HUDEP-2 (cell line): ENCODE results near the gene SUMF1.
A peak's percentile ranks its signal among the peaks of the same experiment; 100 is the strongest.

Experiments used
- DNase-seq, 76 experiments: peaks; one replicate each; lab custom pipeline; 2025; ENCODE audit not compliant: unreplicated experiment in 76 of 76; lab: John Stamatoyannopoulos, UW

SUMF1 gene

DNA sequence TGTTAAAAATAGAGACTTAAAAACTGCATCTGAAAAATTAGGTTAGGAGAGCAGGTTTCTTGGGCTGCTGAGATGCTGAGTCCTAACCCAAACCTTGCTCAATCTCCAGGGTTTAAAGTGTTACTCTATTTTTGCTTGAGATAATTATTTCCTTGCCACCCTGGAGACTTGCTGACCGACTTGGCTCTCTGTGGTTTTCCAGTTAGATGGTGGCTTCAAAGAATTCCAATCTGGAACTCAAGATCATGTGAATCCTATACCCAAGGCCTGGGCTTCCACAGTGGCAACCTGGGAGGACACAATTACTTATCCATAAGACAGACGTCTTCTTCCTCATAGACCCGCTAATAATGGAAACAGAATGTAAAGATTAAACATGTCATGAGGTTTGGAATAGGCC is 47.7 kb downstream of the SUMF1 start:
- DNase-seq: no peak

DNA sequence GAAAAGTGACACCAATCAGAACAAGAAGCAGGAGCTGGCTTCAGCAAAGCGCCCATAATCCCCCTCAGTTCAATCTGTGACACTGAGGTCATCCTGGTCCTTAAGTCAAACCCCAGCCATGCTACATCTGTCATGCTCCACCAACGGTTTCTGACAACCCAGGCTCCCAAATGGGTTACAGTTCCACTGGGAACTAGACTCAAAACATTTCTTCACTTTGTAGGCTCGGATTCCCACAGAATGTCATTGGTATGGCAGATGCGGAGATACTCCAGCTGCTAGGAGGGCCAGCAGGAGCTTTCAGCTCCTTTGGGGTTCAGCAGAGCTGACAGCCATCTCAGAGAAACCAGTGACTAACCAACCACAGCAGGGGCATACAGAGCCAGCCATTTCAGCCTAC is 48.9 kb downstream of the SUMF1 start:
- DNase-seq: no peak

DNA sequence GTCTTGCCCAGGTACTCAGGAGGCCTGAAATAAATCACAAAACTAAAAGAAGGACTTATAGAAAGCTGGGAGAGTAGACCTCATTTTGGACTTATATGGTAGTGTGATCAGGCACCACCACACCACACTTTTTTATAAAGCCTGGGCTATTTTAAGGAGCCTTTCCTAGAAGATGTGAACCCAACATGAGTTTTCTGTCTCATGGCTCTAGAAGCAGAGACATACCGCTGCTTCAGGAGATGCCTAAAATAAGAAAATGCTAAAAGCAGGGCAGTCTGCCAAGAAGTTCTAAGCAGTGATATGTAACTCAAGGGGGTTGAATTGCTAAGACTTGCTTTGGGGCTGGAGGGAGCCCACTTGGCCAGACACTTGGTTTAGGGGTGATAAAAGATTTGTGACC is 49.6 kb downstream of the SUMF1 start:
- DNase-seq: no peak

DNA sequence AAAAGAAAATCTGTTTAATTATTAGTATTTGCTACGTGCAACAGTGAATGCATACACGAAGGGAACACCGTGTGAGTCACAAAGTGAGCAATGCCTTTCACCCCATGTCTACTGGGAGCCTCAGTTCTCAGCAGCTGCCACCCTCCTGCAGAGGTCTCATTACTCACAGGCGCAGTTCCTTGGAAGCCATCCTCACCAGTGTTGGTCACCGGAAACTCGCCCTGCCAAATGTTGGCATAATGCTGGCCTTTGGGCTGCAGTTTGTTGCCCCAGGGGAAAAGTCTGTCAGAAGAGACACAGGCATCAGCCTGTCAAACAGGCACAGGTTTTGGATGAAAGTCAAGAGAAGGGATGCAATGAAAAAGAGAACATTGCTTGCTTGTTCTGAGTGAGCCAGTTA is 50.1 kb downstream of the SUMF1 start:
- no peak for DNase-seq

DNA sequence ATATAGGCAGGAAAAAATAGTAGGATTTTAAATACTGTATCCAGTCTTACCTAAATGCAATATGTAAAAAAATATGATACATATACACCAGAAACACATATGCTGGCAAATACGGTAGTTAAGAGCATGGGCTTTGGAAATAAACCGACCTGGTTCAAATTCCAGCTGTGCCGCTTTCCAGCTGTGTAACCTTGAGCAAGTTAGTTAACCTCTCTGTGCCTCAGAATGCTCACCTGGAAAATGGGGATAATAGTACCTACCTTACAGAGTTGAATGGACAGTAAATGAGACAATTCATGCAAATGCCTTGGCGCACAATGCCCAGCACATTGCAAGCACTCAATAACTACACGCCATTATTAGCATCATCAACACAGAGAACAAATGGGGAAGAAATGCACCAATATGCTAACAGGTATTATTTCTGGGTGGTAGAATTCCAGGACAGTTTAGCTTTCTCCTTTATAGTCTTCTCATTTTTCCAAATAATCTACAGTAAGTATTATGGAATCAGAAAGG is 50.6 kb downstream of the SUMF1 start:
- no peak for DNase-seq

DNA sequence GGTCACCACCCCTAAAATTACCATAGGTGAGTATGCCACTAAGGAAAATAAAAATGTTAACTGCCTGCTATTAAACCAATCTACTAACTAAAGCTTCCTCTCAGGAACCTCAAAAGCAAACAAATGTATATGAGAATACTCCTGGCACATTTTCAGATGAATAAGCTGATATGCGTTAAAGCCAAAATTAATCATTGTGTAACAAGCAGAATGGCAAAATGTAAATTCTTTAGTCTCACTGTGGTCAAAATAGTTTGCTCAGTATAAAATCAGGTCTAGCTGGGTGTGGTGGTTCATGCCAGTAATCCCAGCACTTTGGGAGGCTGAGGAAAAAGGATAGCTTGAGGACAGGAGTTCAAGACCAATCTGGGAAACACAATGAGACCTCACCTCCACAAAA is 53.6 kb downstream of the SUMF1 start:
- no peak for DNase-seq

DNA sequence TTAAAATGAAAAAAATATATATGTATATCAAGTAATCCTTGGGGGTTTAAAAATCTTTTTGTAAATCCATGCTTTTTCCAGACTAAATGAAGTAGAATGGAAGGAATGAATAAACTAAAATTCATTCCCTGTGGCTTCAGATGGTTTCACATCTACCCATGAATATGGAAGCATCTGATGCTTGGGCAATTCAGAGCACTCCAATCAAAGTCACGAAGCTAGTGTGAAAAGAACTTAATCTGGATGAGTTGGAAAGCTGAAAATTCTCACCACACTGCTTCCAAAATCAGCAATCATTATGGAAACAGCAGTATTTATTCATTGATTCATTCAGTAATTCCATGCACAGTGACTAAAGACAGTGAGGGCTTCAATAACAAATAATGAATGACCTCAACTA is 55.2 kb downstream of the SUMF1 start:
- no peak for DNase-seq

DNA sequence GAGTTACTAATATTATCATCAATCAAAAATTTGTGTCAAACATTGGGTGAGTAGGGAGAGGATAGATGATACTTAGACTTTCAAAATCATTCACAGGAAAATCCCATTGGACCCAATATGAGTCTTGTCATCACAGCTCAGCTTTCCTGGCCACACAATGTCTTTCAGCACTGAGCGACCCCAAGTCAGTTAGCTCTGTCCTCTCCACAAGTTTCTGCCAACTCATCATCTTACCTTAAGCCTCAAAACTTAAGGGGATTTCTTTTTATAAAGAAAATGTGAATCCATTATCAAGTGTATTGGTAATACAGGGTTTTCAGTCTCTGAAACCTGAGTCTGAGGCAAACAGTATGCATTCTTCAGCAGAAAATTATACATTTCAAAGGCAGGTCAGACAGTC is 55.8 kb downstream of the SUMF1 start:
- DNase-seq: no peak

DNA sequence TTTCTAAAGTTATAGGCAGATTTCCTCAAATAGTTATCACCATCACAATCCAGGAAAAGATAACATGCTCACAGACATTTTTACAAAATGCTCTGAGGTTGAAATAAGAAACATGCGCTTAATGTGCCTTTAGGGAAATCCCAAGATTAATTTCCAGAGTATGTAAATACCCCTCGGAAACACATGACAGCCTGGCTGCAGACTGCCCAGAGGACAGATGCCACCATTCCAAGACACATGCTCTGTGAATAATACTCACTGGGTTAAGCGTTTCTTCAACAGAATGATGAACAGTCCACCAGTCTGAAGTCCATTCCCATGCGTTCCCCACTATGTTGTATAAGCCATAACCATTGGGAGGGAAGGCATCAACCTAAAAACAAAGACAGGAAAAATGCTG is 56.5 kb downstream of the SUMF1 start:
- no peak for DNase-seq

DNA sequence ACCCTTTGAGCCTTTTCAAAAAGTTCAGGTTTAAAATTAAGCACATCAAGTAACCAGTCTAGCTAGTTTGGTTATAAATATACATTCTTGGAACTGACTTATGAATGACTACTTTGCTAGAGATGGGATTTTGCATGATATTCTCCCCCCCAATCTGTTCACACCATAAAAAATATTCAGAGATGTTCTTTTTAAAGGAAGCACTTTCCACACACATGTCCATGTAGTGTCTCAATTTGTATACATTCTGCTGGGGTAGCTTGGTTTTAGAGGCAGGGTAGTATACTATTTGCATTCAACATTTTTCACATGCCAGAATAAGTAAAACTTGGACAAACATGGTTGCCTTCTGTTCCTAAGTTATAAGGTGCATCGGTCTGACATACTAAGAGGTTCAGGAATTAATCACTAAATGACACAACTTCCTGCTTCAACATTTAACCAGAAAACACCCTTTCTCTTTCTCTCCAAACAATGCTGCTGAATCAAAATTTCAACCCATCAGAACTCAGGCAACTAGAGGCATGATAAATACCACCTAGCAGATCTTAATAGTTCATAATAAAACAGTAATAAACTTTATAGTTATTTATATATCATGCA is 57.0 kb downstream of the SUMF1 start:
- no peak for DNase-seq

DNA sequence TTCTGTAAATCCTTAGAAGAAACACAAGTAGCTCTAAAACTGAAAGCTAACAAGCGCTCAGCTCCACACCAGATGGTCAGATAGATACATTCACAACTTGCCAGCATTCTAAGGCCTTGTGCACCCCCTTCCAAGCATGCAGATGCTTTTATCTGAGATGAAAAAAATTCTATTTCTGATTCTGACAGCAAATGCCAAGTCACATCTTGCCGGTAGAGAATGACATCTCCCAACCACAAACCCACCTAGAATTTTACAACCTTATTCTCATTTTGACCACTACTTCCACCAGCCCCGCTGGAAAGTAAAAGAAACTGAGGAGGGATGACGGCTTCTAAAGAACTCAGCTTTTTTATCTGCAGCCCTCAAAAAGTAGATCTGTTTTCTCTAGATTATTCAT is 57.7 kb downstream of the SUMF1 start:
- peak in 28 of 76 experiments; percentile 2 to 54 (median 12) for DNase-seq

DNA sequence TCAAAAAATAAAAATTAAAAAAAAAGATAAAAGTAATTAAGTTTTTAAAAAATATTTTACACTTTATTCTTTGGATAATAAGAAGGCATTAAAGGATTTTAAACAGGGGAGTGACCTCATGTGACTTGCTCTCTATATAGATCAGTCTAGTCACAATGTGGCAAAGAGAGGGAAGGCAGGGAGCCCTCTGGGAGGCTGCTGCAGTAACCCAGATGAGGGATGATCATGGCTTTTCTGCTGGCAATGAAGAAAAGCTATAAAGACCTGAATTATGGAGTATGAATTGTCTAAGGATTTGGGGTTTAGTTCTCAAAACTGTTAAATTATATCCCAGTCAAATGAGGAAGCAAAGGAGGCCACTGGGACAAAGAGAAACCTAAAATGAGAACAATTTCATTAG is 58.1 kb downstream of the SUMF1 start:
- no peak for DNase-seq

DNA sequence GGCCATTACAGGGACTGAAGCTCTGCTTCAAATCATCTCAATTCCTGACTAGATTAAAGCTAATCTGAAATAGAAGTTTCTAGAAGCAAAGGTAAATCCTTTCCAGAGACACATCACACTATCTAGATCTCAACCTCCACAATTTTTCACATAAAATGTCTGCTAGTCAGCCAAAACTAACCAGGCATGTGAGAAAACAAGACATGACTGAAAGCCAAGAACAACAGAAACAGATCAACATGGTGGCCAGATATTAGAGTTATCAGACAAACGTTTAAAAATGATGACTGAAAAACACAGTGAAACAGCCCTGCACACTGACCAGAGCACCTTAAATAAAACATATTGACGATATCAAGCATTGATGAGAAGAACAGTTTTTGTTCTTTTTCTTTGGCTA is 59.1 kb downstream of the SUMF1 start:
- DNase-seq: no peak

DNA sequence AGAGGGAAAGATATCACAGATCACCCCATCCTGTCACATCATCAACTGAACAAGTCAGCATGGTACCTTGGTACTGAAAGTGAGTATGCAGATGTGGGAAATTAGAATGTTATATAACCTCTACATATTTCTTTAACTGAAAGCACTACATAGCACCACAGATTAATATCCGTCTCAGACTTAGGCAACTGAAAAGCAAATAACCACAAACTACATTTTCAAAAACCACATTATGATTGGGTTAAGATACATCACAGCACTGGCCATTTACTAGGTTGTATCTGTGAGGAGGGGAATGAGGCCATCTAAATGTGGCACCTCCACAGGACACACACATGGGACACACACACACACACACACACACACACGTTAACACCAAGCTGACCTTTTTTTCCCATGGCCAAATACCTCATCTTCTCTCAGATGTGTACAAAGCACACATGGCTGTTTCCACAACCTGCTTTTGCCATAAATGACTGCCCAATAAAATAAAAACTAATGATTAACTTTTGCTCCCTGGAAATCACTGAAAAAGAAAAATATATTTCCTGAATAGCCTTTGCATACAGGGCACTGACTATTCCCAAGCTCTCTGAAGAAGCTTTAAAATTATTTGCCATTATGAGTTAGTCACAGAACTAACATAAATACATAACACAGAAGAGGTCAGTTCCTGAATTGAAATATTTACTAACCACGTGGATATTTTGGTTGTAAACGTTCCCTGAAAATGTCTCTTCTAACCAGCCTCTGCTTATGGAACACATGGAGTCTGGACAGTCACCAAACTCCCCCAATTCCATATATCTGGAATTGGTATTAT is 60.1 kb downstream of the SUMF1 start:
- DNase-seq: no peak

DNA sequence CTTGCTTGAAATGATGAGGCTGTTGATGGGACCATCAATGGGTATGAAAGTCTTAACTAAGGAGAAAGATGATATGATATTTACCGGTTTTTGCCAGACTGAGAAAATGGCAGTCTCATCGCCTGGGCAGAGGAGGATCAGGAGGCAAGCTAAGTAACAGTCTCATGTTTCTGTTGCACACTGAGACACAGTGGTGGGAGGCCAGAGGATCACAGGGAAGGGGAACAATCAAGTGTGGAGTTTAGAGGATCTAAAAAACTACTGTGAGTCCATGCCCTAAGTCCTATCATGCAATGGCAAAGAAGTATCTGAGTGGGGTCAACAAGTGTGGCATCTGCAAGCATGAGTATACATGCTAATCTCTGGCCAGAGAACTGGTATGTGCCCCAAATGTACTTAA is 62.2 kb downstream of the SUMF1 start:
- no peak for DNase-seq

DNA sequence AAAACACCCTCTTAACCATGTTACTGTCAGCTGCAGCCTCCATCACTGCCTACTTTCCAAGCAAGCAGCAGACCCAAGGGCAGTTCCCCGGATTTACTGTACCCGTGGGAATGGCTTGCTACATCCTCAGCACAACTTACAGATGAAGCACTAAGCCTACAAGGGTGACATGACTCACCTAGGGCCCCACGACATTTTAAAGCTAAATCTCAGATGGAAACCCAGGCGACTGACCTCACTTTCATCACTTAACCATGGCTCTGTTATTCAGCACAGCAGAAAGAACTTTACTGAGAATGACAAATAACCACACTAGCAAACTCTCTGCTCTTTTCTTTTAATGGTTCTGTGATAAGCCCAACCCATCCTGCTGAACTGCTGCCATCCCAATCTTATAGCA is 65.6 kb downstream of the SUMF1 start:
- DNase-seq: no peak

DNA sequence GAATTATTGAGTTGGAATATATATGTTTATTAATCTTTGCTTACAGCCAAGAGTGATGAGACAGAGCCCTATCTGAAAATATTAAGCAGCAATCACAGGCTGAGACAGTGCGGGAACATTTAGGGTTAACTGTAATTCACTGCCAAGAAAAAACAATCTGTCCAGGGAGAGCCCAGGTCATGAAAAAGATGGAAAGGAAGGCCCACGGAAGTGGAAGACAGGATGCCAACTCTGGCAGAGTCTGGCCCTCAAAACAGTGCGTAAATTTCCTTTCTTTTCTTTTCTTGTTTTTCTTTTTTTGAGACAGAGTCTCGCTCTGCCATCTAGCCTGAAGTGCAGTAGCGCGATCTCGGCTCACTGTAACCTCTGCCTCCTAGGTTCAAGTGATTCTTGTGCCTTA is 67.6 kb downstream of the SUMF1 start:
- DNase-seq: no peak

DNA sequence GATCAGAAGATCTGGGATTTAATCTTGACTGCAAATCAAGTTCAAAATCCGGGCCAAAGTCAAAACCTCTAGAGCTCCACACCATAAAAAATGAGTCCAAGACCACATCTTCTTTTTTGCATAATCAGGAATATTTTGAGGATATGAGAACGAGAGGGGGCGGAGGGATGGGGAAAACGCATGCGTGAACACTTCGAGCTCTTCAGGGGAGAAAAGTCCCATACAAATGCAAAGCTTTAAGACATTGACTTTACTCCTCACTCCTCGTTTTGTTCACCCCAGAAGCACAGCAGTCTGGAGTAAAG is 68.2 kb downstream of the SUMF1 start:
- no peak for DNase-seq

DNA sequence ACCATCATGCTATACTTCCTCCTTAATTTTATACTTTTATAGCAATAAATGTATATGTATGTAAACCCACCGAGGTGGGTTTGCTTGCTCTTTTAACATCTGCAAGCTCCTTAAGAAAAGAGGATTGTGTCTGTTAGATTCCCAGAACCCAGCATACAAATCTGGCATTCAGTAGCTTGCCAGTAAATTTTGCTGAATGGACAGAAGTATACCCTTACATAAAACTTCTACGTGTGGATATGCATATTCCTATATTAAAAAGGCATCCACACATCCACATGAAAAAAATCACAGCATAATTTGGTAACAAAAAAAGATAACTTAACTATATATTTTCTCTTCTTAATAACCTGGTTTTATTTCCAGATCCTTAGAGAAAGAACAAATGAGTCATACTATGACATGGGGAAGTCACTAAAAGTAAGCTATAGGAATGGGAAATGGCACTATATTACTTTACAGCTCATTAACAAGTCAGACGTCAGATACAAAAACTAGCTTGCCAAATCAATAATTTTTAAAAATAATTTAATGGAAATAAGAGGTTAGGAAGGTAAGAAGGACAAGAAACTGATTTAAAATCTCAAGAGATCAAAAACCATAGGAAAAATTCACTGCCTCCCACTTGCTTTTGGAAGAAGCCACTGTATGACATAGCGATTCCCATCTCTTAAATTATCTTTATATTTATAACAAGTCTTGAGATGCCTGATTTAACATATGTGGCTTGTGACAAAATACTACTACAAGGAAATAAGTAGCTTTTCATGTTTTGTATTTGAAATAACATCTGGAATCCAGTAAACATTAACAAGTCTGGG is 68.7 kb downstream of the SUMF1 start:
- DNase-seq: no peak

DNA sequence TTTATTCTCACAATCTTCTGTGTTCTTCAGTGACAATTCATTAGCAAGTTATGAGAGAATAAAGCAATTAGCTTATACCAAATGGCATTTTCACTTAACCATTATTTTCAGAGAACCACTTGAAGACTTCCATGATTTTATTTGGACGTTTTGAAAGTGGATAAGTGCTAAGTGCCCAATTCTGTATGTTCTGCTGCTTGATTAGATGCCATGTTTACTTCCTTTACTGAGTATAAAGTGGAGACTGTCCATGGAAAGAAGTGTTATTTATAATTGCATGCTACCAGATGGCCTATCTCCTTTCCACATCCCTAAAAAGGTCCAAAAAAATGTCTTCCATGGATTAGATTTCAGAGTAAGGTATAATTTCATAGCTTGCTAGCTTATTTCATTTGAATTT is 69.6 kb downstream of the SUMF1 start:
- no peak for DNase-seq

DNA sequence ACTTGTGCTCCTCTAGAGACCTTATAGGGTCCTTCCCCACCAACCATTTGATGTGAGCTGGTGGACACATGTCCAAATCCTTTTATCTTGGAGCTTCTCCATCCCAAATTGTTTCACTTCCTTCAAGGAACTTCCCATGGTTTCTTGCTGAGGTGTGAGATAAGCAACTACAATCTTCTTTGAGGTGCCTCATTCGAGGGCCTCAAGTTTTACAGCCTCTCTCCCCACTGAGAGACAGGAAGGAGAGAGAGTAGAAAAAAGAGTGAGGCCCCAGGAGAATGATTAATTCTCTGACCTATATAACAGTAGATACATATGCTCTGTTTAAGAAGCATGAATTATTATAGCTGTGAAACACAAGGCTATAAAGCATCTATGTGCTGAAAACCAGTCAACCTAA is 70.5 kb downstream of the SUMF1 start:
- no peak for DNase-seq

DNA sequence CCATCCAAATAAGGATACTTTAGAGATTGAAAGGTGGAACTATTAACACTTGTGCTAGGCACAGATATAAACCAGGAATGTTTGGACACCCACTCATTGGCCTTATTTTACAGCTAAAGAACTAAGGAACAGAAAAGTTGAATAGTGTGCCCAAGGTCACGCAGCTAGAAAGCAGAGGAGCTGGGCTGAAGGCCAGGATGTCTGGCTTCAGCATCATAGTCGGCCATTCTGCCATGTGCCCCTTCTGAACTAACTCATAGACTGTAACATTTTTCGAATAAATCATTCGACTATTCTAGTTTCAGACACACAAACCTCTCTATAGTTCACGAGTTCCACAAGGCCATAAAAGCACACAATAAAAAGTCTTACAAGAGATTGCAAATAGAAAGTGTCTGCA is 71.1 kb downstream of the SUMF1 start:
- DNase-seq: no peak
